Peyer's patch (tissue), 4 donors: ENCODE results near the gene KDM3A. TPM values are rescaled to one million over a fixed set of nuclear protein-coding genes. Genes with fewer than 3 reads are reported as not detected.

Source experiments
- DNase-seq, 3 donors: peaks; one replicate each; pipeline ENCODE4 v3.0.0-alpha.2; 2017 to 2019
- H3K27ac ChIP-seq, 4 donors: fragments of 200-600 bp; sonication (generic); one replicate each; pipeline ENCODE4 v1.5.1; 2016 to 2019
- H3K27me3 ChIP-seq, 2 donors: fragments of 200-600 bp; sonication (generic); one replicate each; pipeline ENCODE4 v1.5.1; 2019
- H3K36me3 ChIP-seq, 3 donors: fragments of 200-600 bp; sonication (generic); one replicate each; pipeline ENCODE4 v1.5.1; 2016 to 2019
- H3K4me1 ChIP-seq, 4 donors: fragments of 200-600 bp; sonication (generic); one replicate each; pipeline ENCODE4 v1.5.1; 2016 to 2019
- H3K4me3 ChIP-seq, 4 donors: fragments of 200-600 bp; sonication (generic); 1 replicate in 3 of 4; 2 replicates in 1 of 4; pipeline ENCODE4 v1.5.1; 2016 to 2019; ENCODE audit warnings: mild to moderate bottlenecking in 1 of 4
- H3K9me3 ChIP-seq, 4 donors: fragments of 200-600 bp; sonication (generic); one replicate each; pipeline ENCODE4 v1.5.1; 2016 to 2019; ENCODE audit warnings: mild to moderate bottlenecking in 1 of 4
- POLR2A ChIP-seq, 2 donors: fragments of 450-650 bp; IDR thresholded peaks; one replicate each; pipeline ENCODE4 v1.5.1; 2017; ENCODE audit warnings: antibody characterized with exemption in 2 of 2, mild to moderate bottlenecking in 2 of 2, moderate library complexity in 2 of 2
- total RNA-seq, 4 donors: library from RNA; depleted of rRNA; stranded (reverse); fragments of >200 nt; gene quantifications; one replicate each; pipeline ENCODE4 v1.1.0, GENCODE V29; 2016
- TF ChIP-seq, protein P1 (sequence below), 6 experiments: fragments of 450-650 bp in 4 of 6; fragments of 200-600 bp in 2 of 6; sonication (generic) in 1 of 6; IDR thresholded peaks; one replicate each; pipeline ENCODE4 v1.5.1; 2017 to 2019; ENCODE audit warnings: antibody characterized with exemption in 6 of 6, mild to moderate bottlenecking in 3 of 6, moderate library complexity in 1 of 6

The KDM3A gene
- total RNA-seq, 4 donors from 2014 or later, result 42.9 to 93.1 (median 61.1) TPM

DNA sequence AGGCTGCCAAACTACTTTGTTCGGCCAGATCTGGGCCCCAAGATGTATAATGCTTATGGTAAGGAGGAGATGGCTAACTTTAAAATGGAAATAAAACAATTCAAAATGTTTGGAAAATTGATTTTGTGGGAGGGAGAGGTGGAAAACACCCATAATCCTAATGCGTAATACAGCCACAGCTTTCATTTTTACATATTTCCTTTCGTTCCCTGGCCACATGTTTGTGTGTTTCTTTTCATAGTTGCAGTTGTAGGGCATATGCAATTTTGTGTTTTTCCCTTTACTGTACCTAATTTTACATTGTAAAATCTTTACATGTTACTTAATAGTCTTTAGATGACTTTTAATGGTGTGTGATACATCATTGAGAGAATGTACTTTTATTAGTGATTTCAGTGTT, 44.6 kb downstream of the KDM3A start:
- no peak for DNase-seq
- TF ChIP-seq, protein P1, sequence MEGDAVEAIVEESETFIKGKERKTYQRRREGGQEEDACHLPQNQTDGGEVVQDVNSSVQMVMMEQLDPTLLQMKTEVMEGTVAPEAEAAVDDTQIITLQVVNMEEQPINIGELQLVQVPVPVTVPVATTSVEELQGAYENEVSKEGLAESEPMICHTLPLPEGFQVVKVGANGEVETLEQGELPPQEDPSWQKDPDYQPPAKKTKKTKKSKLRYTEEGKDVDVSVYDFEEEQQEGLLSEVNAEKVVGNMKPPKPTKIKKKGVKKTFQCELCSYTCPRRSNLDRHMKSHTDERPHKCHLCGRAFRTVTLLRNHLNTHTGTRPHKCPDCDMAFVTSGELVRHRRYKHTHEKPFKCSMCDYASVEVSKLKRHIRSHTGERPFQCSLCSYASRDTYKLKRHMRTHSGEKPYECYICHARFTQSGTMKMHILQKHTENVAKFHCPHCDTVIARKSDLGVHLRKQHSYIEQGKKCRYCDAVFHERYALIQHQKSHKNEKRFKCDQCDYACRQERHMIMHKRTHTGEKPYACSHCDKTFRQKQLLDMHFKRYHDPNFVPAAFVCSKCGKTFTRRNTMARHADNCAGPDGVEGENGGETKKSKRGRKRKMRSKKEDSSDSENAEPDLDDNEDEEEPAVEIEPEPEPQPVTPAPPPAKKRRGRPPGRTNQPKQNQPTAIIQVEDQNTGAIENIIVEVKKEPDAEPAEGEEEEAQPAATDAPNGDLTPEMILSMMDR (IDR thresholded peaks at IDR 0.05), result no peak
- no peak for TF ChIP-seq POLR2A (IDR thresholded peaks at IDR 0.05)
- Histone ChIP-seq H3K9me3 (no peaks in the 10 kb centered on the region), H3K4me1 (peaks cover 0 to 3% (median 0%) of the 10 kb centered on the region in 4 donors), H3K36me3 (peaks cover 0 to 99% (median 0%) of the 10 kb centered on the region in 3 donors), H3K4me3 (no peak overlapping the region), H3K27me3 (no peaks in the 10 kb centered on the region), H3K27ac (no peak overlapping the region)

DNA sequence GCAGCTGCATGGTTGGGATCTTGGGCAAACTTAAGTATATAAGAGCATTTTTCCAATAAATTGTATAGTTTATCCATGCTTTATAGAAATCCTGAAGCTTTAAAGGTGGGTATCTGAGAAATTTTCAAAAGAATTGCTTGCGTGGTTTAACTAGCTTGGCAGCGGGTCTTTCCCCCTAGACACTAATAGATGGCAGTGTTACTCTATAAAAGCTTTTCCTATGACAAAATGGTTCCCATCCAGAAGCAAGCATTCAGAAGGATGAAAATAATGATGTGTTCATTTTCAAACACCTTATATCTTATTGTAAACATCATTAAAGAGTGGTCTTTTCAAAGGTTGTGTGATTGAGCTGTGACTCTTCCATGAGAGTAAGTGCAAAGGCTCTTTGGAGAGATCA, 45.9 kb downstream of the KDM3A start:
- DNase-seq, result no peak
- Histone ChIP-seq H3K9me3 (no peaks in the 10 kb centered on the region), H3K27ac (no peak overlapping the region), H3K4me3 (no peak overlapping the region), H3K27me3 (no peaks in the 10 kb centered on the region), H3K4me1 (peaks cover 0 to 3% (median 0%) of the 10 kb centered on the region in 4 donors), H3K36me3 (peaks cover 0 to 100% (median 0%) of the 10 kb centered on the region in 3 donors)
- TF ChIP-seq, protein P1 (IDR thresholded peaks at IDR 0.05), result peak in 1 of 6 experiments; percentile 3
- no peak for TF ChIP-seq POLR2A (IDR thresholded peaks at IDR 0.05)

DNA sequence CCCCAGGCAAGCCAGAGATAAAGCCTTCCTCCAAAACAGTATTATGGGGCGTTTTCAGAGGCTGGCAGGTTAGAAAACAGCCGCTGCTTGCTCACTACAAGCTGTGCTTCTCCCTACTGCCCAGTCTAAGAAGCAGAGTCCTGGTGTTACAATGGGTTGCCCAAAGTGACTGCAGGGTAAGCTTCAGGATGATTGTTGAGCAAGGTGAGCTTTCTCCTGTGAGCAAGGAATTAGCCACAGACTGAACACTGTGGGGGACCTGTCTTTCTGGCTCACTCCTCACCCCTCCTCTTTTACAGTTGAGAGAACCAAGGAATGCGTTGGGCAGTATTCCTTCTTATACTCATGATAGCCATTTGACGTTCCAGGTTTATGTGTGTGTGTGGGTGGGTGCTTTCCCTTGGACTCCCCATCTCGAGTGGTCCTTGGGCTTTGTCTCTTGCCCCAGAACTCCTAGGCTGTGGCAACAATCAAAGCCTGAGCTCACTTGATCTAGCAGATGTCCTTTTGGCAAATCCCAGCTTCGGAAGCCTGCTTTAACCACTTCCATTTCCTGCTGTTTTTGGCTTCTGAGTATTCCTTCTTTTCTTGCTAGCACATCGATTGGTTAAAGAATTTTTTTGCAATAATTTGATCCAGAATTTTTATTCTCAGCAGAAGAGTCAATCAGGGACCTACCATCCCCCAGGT, 47.5 kb downstream of the KDM3A start:
- H3K4me1 ChIP-seq, result no peaks in the 10 kb centered on the region
- no peaks in the 10 kb centered on the region for H3K9me3 ChIP-seq
- TF ChIP-seq POLR2A (IDR thresholded peaks at IDR 0.05), result no peak
- TF ChIP-seq, protein P1 (IDR thresholded peaks at IDR 0.05), result no peak
- H3K4me3 ChIP-seq, result no peak overlapping the region
- no peak overlapping the region for H3K27ac ChIP-seq
- no peak for DNase-seq
- peaks cover 0 to 100% (median 0%) of the 10 kb centered on the region in 3 donors for H3K36me3 ChIP-seq
- H3K27me3 ChIP-seq, result no peaks in the 10 kb centered on the region

DNA sequence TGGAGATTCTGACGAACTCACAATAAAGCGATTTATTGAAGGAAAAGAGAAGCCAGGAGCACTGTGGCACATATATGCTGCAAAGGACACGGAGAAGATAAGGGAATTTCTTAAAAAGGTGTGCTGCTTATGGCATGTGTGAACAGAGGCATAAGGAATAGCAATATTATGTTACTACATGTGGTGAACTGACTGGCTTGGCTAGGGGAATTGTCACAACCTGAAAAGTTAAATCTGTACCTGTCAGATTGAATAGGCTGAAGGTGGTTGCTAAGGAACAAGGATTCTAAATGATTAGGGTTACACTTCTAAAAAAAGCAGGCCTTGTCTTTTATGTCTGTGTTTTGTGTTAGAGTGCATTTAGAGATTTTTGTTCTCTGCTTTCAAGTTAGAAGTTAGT, 48.4 kb downstream of the KDM3A start:
- H3K9me3 ChIP-seq, result no peaks in the 10 kb centered on the region
- DNase-seq, result no peak
- no peaks in the 10 kb centered on the region for H3K4me1 ChIP-seq
- no peaks in the 10 kb centered on the region for H3K27me3 ChIP-seq
- H3K27ac ChIP-seq, result no peak overlapping the region
- TF ChIP-seq, protein P1 (IDR thresholded peaks at IDR 0.05), result no peak
- no peak for TF ChIP-seq POLR2A (IDR thresholded peaks at IDR 0.05)
- H3K4me3 ChIP-seq, result no peak overlapping the region
- H3K36me3 ChIP-seq, result peaks cover 0 to 99% (median 0%) of the 10 kb centered on the region in 3 donors

DNA sequence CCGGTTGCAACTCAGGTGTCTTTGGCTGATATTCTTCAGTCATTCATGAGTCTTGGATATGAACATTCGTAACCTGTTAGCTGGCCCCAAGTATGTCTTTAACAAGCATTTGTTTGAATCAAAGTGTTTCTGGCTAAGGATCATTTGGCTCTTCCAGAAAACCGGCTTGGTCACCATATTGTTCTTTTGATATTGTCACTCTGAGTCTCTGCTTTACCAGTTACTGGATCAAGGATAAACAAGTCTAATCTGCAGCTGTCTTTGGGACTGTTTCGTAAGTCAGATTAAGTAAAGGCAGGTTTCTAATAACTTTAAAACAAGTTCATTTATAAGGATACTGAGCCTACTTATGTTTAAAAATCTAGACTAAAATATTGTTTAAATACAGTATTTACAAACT, 49.1 kb downstream of the KDM3A start:
- Histone ChIP-seq H3K4me1 (no peaks in the 10 kb centered on the region), H3K9me3 (no peaks in the 10 kb centered on the region), H3K36me3 (peaks cover 0 to 97% (median 0%) of the 10 kb centered on the region in 3 donors), H3K4me3 (no peak overlapping the region), H3K27me3 (no peaks in the 10 kb centered on the region), H3K27ac (no peak overlapping the region)
- TF ChIP-seq, protein P1 (IDR thresholded peaks at IDR 0.05), result no peak
- TF ChIP-seq POLR2A (IDR thresholded peaks at IDR 0.05), result no peak
- DNase-seq, result no peak
